Spinal cord (tissue), 10 donors: ENCODE measurements around the gene APBA1. TPM values are rescaled to one million over a fixed set of nuclear protein-coding genes. Genes with fewer than 3 reads are reported as not detected.

Source experiments
- DNase-seq, 6 donors: peaks; one replicate each; pipeline versions ENCODE4 v3.0.0 to v3.0.0-alpha.2; 2013 to 2015; ENCODE audit warnings: low spot score in 6 of 6, low read depth in 4 of 6
- H3K27ac ChIP-seq: one replicate; pipeline ENCODE4 v1.5.1; 2013; ENCODE audit warnings: low read depth, low read length, control low read depth
- H3K27me3 ChIP-seq: one replicate; pipeline ENCODE4 v1.6.1; 2013; ENCODE audit warnings: low read length; ENCODE audit not compliant: control insufficient read depth, insufficient read depth
- H3K36me3 ChIP-seq: one replicate; pipeline ENCODE4 v1.6.1; 2013; ENCODE audit warnings: low read length; ENCODE audit not compliant: control insufficient read depth, insufficient read depth
- H3K4me1 ChIP-seq: one replicate; pipeline ENCODE4 v1.6.1; 2013; ENCODE audit warnings: low read length; ENCODE audit not compliant: control insufficient read depth, insufficient read depth
- H3K4me3 ChIP-seq: one replicate; pipeline ENCODE4 v1.5.1; 2013; ENCODE audit warnings: low read depth, low read length, control low read depth
- H3K9me3 ChIP-seq: one replicate; pipeline ENCODE4 v1.6.1; 2013; ENCODE audit warnings: low read length; ENCODE audit not compliant: control insufficient read depth, insufficient read depth
- WGBS: methylation state at CpG from one replicate; pipeline ENCODE4 v1.1.5; 2013; ENCODE audit warnings: missing lambda C conversion rate; ENCODE audit not compliant: insufficient coverage; 5-methylcytosine and 5-hydroxymethylcytosine counted together
- polyA plus RNA-seq, 2 donors: library from polyadenylated mRNA; unstranded; fragments of 120-200 nt; gene quantifications; one replicate each; pipeline ENCODE4 v1.2.1, GENCODE V29; 2013; ENCODE audit not compliant: insufficient read length in 2 of 2
- total RNA-seq, 2 donors: library from RNA; depleted of rRNA in 1 of 2; stranded (reverse); fragments of 120-200 nt in 1 of 2; fragments of >200 nt in 1 of 2; gene quantifications; one replicate each; pipeline versions ENCODE4 v1.2.3 to v1.2.4, GENCODE V29; 2013 to 2014
- donor health status: healthy.

Gene APBA1
- total and polyA plus RNA-seq, 4 donors = 38.5 to 101 (median 84.0) TPM

- Histone ChIP-seq H3K27me3 (no peaks in the 10 kb centered on the region), H3K9me3 (no peaks in the 10 kb centered on the region), H3K27ac (no peak overlapping the region), H3K36me3 (no peaks in the 10 kb centered on the region), H3K4me3 (no peak overlapping the region), H3K4me1 (peaks cover 4% of the 10 kb centered on the region)
- 78% methylated on average over 3 of the region's 4 CpGs for WGBS
- no peak for DNase-seq
Observed at GRCh38 chr9:69574057-69574456, 98.1 kb downstream of the APBA1 start.

DNA sequence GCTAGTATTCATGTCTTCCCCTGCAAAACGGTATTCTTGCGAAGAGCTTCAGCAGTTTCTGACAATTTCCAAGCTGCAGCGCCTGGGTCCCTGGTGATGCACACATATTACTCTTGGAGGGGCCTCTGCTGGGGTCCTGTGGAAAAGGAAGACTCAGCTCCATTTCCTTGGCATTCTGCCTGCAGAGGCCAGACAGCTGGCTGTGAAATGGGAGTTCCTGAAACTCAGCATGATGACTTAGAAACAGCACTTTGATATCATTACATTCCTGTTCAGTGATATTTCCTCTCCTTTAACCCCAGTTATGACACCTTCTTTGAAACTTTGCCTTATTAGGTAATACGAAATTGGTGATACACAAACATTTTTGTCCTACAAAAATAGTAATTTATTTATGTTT is 98.5 kb downstream of the APBA1 start:
- H3K9me3 ChIP-seq = no peaks in the 10 kb centered on the region
- H3K27ac ChIP-seq = no peak overlapping the region
- H3K27me3 ChIP-seq = no peaks in the 10 kb centered on the region
- peak in 3 of 6 donors; percentile 32 to 80 (median 77) for DNase-seq
- H3K4me1 ChIP-seq = peaks cover 4% of the 10 kb centered on the region
- no peak overlapping the region for H3K4me3 ChIP-seq
- WGBS = 28% methylated on average over 3 of the region's 4 CpGs
- H3K36me3 ChIP-seq = no peaks in the 10 kb centered on the region

GRCh38 chr9:69572611-69573010 is 99.6 kb downstream of the APBA1 start:
- Histone ChIP-seq H3K9me3 (no peaks in the 10 kb centered on the region), H3K4me3 (no peak overlapping the region), H3K27me3 (no peaks in the 10 kb centered on the region), H3K4me1 (no peaks in the 10 kb centered on the region), H3K27ac (no peak overlapping the region), H3K36me3 (no peaks in the 10 kb centered on the region)
- DNase-seq = no peak

- H3K27ac ChIP-seq = no peak overlapping the region
- no peaks in the 10 kb centered on the region for H3K27me3 ChIP-seq
- no peaks in the 10 kb centered on the region for H3K36me3 ChIP-seq
- H3K9me3 ChIP-seq = no peaks in the 10 kb centered on the region
- WGBS = no CpG with 5 or more reads among the region's 2 CpGs
- no peaks in the 10 kb centered on the region for H3K4me1 ChIP-seq
- no peak for DNase-seq
- H3K4me3 ChIP-seq = no peak overlapping the region
Observed at GRCh38 chr9:69571032-69571431, 101.1 kb downstream of the APBA1 start.

DNA sequence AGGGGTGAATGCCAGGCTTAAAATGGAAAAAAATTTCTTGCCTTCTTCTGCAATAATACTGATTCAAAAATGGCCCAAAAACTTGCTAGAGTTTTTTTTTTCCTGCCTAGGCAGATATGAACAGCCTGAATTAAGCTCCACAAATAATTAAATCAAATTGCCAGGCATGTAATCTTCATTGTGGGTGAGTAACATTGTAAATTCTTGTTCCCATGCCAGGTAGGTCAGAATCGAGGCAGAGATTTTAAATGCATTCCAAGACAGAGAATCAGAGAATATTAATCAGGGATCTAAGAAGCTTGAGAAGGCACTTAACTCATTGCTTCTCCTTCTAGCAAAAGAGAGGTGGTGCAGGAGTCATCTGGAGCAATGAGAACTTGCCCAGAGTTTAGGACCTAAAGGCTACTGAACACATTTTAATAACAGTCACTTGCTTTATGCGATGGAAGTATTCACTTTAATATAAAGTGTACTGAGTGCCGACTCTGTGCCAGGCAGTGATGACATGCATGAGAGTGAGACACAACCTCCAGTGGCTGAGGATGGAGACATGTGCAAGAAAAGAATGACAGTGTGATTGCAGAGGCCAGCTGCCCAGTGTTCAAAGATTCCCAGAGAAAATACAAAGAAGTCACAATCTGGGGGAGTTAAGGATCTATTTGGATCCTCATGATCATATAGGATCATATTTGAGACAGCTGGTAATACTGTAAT is 102.3 kb downstream of the APBA1 start:
- WGBS = 50% methylated on average over 1 of the region's 3 CpGs
- Histone ChIP-seq H3K27me3 (no peaks in the 10 kb centered on the region), H3K36me3 (no peaks in the 10 kb centered on the region), H3K9me3 (no peaks in the 10 kb centered on the region), H3K27ac (no peak overlapping the region), H3K4me1 (peaks cover 4% of the 10 kb centered on the region), H3K4me3 (no peak overlapping the region)
- no peak for DNase-seq

- H3K27me3 ChIP-seq = no peaks in the 10 kb centered on the region
- H3K9me3 ChIP-seq = no peaks in the 10 kb centered on the region
- H3K4me1 ChIP-seq = peaks cover 5% of the 10 kb centered on the region
- H3K4me3 ChIP-seq = no peak overlapping the region
- no CpG with 5 or more reads among the region's 1 CpG for WGBS
- DNase-seq = peak in 2 of 6 donors; percentile 39 to 78
- no peak overlapping the region for H3K27ac ChIP-seq
- no peaks in the 10 kb centered on the region for H3K36me3 ChIP-seq
Observed at GRCh38 chr9:69564557-69564956, 107.6 kb downstream of the APBA1 start.

DNA sequence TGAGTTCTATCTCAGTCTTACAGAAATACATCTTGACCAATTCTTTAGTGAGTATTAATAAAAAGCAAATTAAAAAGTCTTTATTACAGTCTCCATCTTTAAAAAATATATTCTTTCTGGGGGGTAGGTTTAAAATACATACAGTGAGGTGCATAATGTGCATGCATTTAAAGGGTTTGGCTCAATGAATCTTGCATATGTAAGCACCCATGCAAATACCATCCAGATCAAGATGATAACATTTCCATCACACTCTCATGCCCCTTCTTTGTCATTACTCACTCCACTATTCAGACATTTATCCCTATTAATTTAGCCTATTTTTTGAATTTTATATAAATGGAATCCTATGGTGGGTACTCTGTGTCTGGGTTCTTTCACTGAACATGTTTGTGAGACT is 113.0 kb downstream of the APBA1 start:
- no peaks in the 10 kb centered on the region for H3K9me3 ChIP-seq
- DNase-seq = no peak
- no peaks in the 10 kb centered on the region for H3K4me1 ChIP-seq
- no peaks in the 10 kb centered on the region for H3K27me3 ChIP-seq
- H3K4me3 ChIP-seq = no peak overlapping the region
- H3K36me3 ChIP-seq = no peaks in the 10 kb centered on the region
- no peak overlapping the region for H3K27ac ChIP-seq

DNA sequence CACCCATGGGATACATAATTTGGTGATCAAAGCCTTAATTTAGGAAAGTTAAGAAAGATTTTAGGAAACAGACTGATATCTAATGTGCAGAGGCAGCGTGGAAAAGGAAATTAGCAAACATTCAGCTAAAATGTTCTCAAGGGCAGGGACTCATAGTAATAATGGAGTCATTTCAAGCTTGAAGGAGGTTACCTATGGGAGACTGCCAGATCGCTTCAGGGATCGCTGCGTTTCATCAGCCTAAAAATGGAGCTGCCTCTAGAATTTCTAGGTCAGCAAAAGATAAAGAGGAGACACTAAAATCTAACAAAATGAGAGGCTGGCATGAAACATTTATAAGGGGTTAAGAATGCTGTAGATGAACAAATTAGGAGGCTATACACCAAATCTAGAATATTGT is 115.5 kb downstream of the APBA1 start:
- no peak overlapping the region for H3K27ac ChIP-seq
- WGBS = 65% methylated on average over 2 of the region's 4 CpGs
- no peaks in the 10 kb centered on the region for H3K36me3 ChIP-seq
- DNase-seq = peak in 1 of 6 donors; percentile 70
- H3K4me1 ChIP-seq = no peaks in the 10 kb centered on the region
- H3K4me3 ChIP-seq = no peak overlapping the region
- H3K27me3 ChIP-seq = no peaks in the 10 kb centered on the region
- H3K9me3 ChIP-seq = no peaks in the 10 kb centered on the region

GRCh38 chr9:69555802-69556201 is 116.4 kb downstream of the APBA1 start:
- Histone ChIP-seq H3K4me3 (no peak overlapping the region), H3K9me3 (no peaks in the 10 kb centered on the region), H3K27me3 (no peaks in the 10 kb centered on the region), H3K4me1 (no peaks in the 10 kb centered on the region), H3K27ac (no peak overlapping the region), H3K36me3 (no peaks in the 10 kb centered on the region)
- peak in 1 of 6 donors; percentile 43 for DNase-seq

GRCh38 chr9:69554945-69555344 is 117.2 kb downstream of the APBA1 start:
- Histone ChIP-seq H3K27me3 (no peaks in the 10 kb centered on the region), H3K27ac (no peak overlapping the region), H3K9me3 (no peaks in the 10 kb centered on the region), H3K36me3 (no peaks in the 10 kb centered on the region), H3K4me1 (no peaks in the 10 kb centered on the region), H3K4me3 (no peak overlapping the region)
- DNase-seq = peak in 1 of 6 donors; percentile 68
- no CpG with 5 or more reads among the region's 6 CpGs for WGBS
